HG02973 (cell line): ENCODE measurements around the gene ADK.
A peak's percentile ranks its signal among the peaks of the same experiment; 100 is the strongest.

ENCODE experiments used
- ATAC-seq: cut with Tn5 transposase; IDR thresholded peaks from one replicate; pipeline ENCODE4 v1.9.1; 2021; ENCODE audit warnings: moderate library complexity; ENCODE audit not compliant: unreplicated experiment

ADK gene

DNA sequence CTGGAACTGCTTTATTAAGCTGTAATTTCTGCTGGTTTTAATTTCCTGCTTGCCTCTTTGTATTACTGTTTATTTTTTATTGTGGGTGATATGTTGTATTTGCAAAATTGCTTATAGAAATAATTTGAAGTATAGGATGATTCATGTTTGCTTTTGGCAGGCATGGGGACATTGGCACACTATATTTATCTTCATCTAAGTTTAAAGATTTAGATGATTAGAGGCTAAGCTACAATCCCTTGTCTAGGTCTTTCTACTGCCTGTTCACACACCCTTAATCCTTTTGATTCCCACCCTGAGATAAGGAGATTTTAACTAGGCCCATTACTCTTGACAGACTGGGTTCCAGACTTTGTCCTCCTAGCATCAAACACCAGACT is 492.6 kb downstream of the ADK start:
- no peak for ATAC-seq

DNA sequence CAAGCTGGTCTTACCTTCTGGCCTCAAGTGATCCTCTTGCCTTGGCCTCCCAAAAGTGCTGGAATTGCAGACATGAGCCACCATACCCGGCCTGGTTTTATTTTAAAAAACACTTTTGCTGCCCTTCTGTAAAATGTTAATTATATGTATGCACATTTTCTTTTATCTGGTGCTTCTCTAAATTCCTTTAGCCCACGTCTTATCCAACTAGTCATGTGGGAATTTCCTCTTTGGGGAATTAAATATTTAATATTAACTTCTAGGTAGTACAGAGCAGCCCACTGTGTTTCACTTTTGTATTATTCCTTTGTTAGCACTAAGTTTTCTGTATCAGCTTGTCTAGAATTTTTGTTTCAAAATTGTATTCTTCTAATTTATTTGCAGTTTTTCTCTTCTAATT is 493.7 kb downstream of the ADK start:
- no peak for ATAC-seq

DNA sequence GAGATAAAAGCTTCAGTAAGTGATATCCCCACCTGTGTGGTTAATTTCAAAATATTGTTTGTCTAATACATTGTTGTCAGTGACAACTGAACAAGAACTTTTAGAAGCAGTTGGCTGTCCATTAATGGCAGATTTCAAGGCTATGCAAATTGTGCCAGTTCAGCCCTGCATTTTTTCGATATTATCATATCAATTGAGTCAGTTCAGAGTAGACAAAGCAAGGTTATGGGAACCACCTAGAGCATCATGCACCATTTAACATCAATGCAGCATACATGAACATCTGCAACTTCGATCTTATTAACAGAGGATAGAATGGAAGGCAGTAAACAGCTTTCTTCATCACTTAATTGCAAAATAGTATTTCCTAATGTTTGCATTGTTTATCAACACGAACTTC is 494.7 kb downstream of the ADK start:
- no peak for ATAC-seq

DNA sequence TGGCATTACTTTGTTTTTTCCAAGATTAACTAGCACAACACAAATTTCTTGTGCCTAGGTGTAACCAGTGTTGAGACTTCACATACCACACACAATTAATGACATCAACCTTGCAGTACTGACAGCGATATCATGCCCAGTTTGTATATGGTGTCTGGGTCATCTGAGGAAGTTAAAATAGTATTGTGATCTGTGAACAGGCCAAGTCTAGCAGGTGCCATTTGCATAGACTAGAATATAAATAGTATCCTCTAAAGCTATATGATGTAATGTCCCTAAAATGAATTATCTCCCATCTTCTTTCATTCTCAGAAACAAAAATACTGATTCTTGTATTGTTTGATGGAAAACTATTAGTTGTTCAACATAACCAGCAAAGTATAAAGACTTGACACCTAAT is 499.6 kb downstream of the ADK start:
- ATAC-seq = no peak

DNA sequence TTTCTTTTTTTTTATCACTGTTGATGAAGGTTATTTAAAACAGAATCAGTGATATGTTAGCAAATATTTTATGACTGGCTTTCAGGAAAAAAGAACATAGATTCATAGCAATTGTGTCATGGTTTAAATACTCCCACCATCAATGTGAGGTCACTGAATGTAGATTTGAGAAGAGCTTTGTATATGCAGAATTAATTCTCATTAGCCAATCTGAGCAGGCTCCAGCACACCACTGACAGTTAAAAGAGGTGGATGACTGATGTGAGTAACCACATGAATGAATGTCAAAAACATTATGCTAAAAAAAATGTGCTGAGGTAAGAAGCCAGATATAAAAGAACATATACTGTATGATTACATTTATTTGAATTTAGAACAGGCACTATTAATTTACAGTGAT is 500.5 kb downstream of the ADK start:
- ATAC-seq = no peak

DNA sequence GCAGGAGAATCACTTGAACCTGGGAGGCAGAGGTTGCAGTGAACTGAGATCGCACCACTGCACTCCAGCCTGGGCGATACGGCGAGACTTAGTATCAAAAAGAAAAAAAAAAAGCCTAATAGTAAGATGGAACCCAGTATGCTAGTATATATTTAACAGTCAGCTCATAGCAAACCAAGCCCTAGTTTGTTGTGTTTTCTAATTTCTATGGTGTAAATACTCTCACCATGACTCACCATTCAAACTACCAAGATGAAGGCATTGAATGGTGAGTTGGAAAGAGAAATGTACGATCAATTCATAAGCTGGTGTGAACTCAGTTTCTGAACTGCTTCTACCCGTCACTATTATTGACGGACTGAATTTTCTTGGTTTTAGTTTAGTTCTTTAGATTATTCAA is 501.6 kb downstream of the ADK start:
- no peak for ATAC-seq

DNA sequence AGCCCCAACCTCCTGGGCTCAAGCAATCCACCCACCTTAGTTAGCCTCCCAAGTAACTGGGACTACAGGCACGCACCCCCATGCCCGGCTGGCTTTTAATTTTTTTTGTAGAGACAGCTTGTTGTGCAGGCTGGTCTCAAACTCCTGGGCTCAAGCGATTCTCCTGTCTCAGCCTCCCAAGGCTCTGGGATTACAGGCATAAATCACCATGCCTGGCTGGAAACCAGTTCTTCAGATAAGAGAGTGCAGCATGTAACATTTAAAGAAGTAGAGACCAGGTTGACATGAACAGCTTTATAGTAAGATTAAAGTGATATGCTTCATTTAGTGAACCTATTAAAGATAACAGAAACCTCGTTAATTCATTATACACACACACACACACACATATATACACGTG is 507.5 kb downstream of the ADK start:
- no peak for ATAC-seq

DNA sequence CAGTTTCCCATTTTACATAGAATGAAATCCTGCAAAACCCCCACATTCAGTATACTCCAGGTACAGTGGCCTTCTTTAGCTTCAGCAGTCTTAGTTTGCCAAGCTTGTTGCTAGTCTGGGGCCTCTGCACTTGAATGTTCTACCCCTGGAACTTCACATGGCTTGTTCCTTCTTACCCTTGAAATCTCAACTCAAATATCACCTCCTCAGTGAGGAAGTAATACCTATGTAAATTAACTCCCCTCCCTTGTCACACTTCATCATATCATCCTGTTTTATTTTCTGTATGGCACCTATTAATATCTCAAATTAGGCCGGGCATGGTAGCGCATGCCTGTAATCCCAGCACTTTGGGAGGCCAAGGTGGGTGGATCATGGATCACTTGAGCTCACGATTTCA is 511.6 kb downstream of the ADK start:
- no peak for ATAC-seq

DNA sequence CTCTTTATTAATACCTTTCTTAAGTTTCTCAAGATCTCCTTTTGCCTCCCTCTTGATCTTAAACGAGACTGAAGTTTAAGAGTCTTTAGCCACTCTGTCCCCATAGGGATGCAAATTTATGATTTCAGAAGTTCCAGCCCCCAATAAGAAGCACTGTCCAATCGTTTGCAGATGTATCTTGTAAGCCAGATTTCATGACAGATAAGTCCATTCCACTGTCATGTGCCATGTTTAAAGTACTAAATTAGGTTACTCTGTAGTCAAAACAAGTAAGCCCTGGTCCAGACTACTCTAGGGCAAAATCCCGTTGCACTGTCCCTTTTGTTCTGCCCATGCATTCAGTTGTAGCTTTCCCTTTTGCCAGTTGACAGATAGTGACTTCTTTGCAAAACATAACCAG is 518.2 kb downstream of the ADK start:
- no peak for ATAC-seq

DNA sequence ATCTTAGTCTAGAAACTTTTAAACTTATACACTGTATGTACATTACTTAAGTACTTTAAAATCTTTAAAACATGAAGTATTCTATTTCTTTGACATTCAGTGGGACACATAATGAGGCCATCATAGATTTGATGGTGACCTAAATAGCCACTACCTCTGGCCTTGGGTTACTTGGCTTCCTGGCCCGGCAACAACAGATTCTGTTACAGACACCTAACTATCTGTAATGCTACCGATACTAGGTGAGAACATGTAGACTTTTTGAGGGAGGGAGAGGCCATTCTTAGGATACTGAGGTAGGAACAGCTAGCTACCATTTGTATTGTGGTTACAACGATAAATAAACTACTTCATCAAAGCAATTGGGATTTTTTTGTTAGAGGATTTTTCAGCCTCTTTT is 520.7 kb downstream of the ADK start:
- ATAC-seq = no peak

DNA sequence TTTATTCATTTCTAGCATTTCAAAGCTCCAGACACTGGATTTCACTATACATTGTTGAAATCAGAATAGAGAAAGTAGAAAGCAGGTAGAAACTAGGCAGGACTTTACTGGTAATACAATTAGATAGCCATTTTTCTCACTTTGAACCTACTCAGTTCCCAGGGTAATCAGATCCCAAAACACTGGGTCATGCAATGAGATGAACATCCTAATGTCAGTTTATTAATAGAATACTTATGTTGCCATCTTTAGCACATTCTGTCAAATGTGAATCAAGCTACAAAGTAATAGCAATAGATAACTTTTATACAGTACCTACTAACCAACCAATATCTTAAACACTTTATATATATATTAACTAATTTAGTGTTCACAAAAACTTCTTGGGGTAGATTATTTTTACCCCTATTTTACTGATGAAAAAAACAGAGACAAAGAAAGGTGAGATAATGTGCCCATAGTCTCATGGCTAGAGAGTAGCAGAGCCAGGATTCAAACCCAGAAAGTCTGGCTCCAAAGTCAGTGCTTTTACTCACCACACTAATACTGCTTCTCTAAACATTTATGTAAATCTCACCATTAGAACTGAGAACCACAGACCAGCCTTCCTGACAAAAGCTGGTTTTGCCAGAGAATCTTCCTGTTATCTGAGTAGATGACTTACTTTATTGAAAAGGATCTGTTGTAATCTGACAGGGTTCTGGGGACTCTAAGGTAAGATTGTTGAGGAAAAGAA is 521.6 kb downstream of the ADK start:
- no peak for ATAC-seq

DNA sequence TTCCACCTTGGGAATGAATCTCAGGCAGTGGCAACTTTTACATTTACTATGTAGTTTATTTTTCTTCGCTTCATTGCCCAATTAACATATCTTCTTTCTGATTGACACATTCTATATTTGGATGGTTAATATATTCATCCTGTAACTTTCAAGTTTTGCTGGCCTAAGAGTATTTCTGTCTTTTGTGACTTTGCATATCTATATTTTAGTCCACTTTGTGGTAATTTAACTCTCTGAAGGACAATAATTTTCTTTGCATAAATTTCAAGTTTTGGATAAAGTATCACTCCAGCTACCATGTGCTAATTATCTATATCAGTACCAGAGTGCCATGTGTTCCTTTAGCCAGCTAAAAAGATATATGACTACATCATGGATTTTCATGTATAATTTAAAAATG is 523.9 kb downstream of the ADK start:
- no peak for ATAC-seq

DNA sequence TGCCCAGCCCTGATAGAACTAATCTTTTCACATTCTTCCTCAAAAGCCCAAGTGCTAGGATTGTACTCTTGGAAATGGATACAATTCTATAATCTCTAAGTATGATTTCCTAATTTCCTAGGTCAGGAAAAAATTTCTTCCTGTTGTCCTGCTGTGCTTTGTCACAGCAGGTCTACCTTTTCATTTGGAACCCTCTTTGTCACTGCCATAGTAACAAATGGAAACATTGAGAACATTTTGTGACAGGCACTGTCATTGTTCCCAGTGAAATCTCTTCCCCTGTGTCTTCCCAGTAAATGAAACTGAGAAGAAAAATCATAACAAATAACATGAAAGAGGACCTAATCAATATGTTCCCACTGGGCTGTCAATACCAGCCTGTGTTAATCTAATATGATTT is 524.5 kb downstream of the ADK start:
- ATAC-seq = no peak

DNA sequence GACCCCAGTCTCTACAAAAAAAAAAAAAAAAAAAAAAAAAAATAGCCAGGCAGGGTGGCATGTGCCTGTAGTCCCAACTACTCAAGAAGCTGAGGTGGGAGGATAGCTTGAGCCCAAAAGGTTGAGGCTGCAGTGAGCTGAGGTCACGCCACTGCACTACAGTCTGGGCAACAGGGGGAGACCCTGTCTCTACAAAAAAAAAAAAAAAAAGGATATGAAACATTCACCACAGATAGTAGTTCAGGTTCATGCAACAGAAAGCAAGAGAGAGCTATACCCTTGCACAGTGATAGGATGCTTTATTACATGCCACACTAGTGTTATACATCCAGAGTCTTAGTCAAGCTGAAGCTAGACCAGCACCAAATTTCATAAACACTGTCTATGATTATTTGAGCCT is 526.9 kb downstream of the ADK start:
- ATAC-seq = peak; percentile 78

DNA sequence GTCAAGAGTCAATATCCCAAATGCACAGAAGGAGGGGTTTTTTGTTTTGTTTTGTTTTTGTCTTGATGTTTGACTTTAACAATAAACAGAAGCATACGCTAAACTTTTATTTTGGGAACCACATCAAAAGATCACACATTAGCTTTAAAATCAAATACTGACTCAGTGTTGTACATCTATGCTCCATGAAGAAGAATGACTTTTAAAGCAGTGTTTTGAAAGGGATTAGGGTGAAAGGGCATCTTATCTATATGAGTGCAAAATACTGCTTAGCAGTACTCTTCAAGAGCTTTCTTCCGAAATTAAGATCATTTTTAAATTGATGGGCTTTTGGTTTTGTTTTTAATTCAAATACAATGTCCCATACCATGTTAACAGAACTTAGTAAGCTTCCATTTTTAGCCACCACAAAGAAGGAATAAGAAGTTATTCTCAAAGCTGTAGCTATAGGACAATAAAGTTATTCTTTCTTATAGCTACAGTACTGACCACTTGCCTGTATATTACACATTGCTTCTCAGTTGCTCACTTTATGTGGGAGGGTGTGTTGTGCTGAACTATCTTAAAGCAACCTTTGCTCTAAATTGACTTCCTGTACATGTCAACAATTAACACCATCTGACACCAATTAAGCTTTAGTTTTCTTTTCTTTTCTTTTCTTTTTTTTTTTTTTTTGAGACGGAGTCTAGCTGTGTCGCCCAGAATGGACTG is 531.1 kb downstream of the ADK start:
- ATAC-seq = no peak

DNA sequence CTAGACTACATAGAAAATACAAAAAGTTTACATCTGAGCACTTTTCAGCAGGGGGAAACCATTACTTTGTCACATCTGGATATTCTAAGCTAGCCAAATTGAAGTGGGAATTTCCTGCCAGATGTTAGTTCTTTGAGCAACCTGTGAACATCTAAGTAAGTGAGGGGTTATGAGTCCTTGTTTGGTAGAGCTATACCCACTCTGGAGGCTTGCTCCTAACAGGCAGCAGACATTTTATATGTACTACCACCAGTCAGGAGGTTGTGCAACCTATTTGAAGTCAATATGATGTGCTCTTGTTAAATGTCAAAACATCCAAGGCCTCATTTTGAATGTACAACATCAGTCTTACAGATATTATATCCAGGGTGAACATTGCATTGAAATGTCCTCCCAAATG is 532.0 kb downstream of the ADK start:
- ATAC-seq = no peak

DNA sequence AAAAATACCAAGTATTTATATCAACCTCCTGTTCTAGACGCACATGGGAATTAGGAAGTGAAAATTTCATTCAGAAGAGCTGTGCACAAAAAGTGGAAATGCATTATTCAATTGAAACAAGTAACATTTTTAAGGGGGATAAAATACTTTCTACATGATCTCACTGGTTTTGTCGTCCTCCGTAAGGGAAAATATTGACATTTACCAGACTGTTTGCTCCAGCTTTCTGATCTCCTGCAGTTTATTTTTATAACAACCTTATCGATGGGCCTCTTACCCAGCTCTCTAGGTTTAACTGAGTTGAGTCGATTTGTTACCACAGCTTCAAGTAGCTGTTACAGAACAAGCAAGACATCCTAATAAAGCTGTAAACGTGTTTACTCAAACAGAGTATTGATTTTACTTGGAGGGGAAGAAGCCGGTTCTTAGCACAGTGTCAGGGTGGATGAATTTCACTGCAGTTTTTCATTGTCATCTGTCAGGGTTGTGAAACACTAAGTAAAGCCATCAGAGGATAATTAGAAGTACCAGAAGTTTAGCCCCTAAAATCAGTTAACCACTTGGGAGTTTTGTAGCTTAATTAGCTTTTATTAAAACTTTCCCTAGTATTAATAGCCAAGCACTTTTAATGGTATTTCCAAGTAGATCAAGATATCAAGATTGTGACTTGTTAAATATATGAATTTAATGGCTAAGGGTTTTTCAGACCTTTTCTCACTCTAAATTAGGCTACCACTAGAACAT is 532.8 kb downstream of the ADK start:
- no peak for ATAC-seq

DNA sequence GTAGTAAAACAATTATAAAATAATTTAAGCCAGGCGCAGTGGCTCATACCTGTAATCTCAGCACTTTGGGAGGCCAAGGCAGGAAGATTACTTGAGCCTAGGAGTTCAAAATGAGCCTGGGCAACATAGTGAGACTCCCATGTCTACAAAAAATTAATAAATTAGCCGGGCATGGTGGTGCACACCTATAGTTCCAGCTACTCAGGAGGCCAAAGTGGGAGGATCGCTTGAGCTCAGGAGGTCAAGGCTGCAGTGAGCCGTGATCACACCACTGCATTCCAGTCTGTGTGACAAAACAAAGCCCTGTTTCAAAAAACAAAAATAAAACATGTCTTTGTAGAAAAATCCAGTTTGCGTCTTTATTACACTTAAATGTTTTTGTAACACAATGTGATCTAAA is 533.4 kb downstream of the ADK start:
- ATAC-seq = no peak

DNA sequence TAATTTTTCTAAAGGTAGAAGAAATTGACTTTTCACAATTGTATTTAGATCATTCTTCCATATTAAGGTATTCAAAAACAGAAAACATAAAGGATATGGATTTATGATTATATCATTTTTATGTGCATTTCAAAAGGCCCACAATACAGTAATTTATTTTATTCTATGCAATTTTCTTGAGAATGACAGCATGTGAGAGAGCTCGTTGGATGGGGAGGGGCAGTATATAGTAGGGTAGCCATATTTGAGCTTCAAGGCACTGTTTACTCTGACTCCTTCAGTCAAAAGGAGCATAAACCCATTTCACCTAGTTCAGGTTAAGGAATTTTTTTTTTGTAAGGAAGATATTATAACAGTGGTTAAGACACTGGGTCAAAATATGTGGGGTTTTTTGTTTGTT is 534.5 kb downstream of the ADK start:
- no peak for ATAC-seq

DNA sequence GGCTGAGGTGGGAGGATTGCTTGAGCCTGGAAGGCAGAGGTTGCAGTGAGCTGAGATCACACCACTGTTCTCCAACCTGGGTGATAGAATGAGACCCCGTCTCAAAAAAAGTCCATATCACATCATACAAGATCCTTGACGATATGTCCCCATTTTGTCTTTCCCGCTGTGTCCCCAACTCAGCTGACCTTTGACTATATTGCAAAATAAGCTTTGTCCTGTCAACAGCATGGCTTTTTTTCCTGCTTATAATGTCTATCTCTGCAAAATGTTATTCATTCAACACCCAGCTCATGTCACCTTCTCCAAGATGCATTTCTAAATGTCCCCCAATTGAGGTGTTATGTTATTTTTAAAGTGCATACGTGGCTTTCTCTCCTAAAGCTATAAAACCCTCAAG is 539.4 kb downstream of the ADK start:
- no peak for ATAC-seq

DNA sequence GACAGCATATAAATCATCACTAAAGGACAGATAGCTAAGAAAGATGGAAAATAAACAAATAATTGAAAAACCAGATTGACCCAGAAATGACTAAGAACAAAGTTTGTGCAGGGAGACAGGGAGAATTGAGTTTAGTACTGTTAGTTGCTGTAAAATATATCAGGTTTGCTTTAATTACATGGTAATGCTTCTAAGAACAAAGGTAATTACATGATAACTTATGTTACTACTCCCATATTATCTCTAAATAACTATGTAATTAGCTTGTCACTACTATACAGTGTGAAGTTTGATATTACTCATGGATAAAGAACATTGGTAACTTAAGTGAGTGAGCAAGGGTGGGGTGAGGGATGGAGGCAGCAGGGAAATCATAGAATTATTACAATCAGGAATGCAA is 540.1 kb downstream of the ADK start:
- ATAC-seq = no peak

DNA sequence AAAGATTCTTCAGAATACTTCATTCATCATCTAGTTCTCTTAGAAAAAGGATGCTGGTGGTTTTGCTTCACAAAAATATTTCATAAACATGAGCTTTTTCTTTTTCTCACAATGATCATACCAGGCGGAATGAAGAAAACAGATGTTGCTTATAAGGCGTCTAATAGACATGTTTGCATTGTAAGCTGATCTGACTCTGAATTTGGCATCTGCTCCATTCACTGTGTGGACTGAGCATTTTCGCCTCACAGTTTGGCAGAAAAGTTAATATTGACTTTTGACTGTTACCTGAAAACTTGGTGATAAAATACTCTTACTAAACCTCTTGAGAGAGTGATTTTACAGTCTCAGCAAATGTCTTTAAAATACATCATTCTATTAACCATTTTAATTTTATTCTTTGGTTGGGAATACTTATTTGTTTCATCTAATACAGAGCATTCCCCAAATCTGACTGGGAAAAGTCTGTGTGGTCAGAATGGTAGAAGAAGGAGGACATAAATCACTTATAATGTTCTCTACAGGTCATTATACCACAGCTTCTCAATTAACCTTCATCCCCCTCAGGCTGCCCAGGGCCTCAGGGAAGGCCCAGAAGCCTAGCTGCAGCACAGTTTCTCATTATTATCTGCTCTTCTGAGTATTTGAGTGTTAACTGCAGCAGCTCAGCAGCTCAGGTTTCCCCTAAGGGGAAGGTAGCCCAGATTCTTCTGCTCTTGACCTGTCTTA is 553.8 kb downstream of the ADK start:
- no peak for ATAC-seq
